Mesodermal cell (in vitro differentiated cells): ENCODE data around the gene UCP2.

Source experiments
- H3K27ac ChIP-seq: 2 replicates; pipeline ENCODE4 v1.7.0; 2013; ENCODE audit warnings: mild to moderate bottlenecking, low read depth, low read length, moderate library complexity; ENCODE audit not compliant: severe bottlenecking
- H3K36me3 ChIP-seq: 2 replicates; pipeline ENCODE4 v1.7.1; 2013; ENCODE audit warnings: mild to moderate bottlenecking, low read length, moderate library complexity; ENCODE audit not compliant: control insufficient read depth, insufficient read depth
- H3K4me1 ChIP-seq: one replicate; pipeline ENCODE4 v1.7.1; 2013; ENCODE audit warnings: mild to moderate bottlenecking, low read length; ENCODE audit not compliant: insufficient read depth, control insufficient read depth, poor library complexity, severe bottlenecking
- H3K4me3 ChIP-seq: 2 replicates; pipeline ENCODE4 v1.7.0; 2013; ENCODE audit warnings: low read length, control low read depth, mild to moderate bottlenecking; ENCODE audit not compliant: insufficient read depth, poor library complexity, severe bottlenecking; ENCODE audit errors: extremely low read depth
- H3K9me3 ChIP-seq: 2 replicates; pipeline ENCODE4 v1.7.1; 2013; ENCODE audit warnings: mild to moderate bottlenecking, low read length, moderate library complexity; ENCODE audit not compliant: control insufficient read depth
- whole genome bisulfite sequencing, 2 experiments: methylation state at CpG; one replicate each; pipeline ENCODE4 v1.1.5; 2013; ENCODE audit warnings: missing lambda C conversion rate in 2 of 2; ENCODE audit not compliant: insufficient coverage in 2 of 2; 5-methylcytosine and 5-hydroxymethylcytosine counted together

Gene UCP2

DNA sequence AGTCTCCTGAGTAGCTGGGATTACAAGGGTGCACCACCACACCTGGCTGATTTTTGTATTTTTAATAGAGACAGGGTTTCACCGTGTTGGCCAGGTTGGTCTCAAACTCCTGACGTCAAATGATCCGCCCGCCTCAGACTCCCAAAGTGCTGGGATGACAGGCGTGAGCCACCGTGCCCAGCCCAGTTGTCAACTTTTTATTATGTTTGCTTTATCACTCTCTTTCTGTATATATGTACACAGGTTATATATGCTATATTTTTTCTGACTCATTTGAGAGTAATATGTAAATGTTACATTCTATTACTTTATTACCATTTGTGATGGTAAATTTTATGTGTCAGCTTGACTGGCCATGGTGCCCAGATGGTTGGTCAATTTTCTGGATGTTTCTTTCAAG, 50.7 kb downstream of the UCP2 start:
- 88 to 89% methylated on average over 4 to 6 of the region's 6 CpGs for WGBS, 2 experiments
- Histone ChIP-seq H3K36me3 (peaks cover 43% of the 10 kb centered on the region), H3K4me1 (no peaks in the 10 kb centered on the region), H3K9me3 (no peaks in the 10 kb centered on the region), H3K27ac (no peak overlapping the region), H3K4me3 (no peak overlapping the region)

DNA sequence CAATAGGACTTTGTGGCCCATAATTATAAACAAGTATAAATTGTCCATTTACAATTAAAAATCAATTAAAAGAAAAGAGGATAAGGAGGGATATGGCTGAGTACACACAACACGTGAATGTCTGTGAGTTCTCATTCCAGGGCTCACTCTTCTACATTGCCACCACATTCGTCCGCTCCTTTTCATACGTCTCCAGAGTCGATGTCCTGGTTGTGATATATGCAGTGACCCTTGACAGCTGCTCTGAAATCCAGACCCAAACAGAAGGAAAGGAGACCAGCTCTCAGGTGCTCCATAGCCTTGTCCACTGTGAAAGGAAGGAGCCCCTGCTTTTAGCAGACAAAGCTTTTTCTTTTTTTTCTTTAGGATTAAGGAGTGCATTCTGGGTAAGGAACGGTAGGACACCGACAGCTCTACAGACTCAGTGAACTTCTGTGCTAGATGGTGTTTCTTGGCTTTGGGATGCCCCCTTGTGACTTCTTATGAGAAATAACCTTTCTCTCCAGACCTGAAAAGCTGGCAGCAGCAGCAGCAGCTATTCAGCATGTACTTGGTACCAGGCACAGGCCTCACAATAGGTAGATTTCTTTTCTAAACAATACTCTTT, 51.5 kb downstream of the UCP2 start:
- Histone ChIP-seq H3K27ac (no peak overlapping the region), H3K9me3 (no peaks in the 10 kb centered on the region), H3K36me3 (peaks cover 50% of the 10 kb centered on the region), H3K4me1 (no peaks in the 10 kb centered on the region), H3K4me3 (no peak overlapping the region)
- WGBS, 2 experiments, result 46 to 94% methylated on average over 4 of the region's 7 CpGs

DNA sequence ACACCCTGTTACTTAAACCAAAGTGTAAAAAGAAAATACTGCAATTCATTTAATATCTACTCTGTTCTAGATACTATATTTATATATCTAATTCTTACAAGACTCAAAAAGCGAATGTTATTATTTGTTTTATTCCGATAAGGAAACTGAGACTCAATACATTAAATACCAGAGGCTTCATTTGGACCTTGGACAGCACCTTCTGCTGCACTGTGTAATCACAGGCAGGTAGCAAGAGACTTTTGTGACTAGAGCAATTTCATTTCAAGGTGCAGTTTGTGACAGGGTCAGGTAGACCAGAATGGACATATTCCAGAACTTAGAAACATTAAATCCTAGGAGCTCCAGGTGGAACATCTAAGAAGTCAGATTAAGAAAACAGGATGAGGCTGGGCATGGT, 53.3 kb downstream of the UCP2 start:
- Histone ChIP-seq H3K36me3 (peaks cover 58% of the 10 kb centered on the region), H3K4me3 (no peak overlapping the region), H3K9me3 (no peaks in the 10 kb centered on the region), H3K27ac (no peak overlapping the region), H3K4me1 (no peaks in the 10 kb centered on the region)
- no CpG with 5 or more reads among the region's 2 CpGs for WGBS, 2 experiments
